HepG2 (cell line): ENCODE measurements around the gene ASTN1. TPM values are rescaled to one million over a fixed set of nuclear protein-coding genes. Genes with fewer than 3 reads are reported as not detected.

Source experiments
- ATAC-seq: fragments of 200-7000 bp; cut with Tn5 transposase; 3 replicates; pipeline ENCODE4 v1.9.1; 2020; ENCODE audit warnings: mild to moderate bottlenecking, moderate library complexity
- BruUV-seq: library from RNA; stranded (reverse); fragments of 400-500 nt; replicated peaks from 2 replicates; lab custom pipeline; 2021; lab: Mats Ljungman, UMichigan
- CTCF ChIA-PET: fragments of 300-600 bp; formaldehyde crosslinking; extraction: SDS; loops from one replicate; lab custom pipeline; 2021; ENCODE audit warnings: low total read pairs, inconsistent platforms, low intra/inter-chr PET ratio; lab: Yijun Ruan, JAX
- POLR2A ChIA-PET: fragments of 350-600 bp; sonication (Branson Sonifier 250); formaldehyde crosslinking; loops from one replicate; lab custom pipeline; 2020; ENCODE audit warnings: antibody characterized with exemption, inconsistent platforms; lab: Yijun Ruan, JAX
- DNase-seq: peaks from one replicate; pipeline ENCODE4 v3.0.0-alpha.2; 2015; ENCODE audit warnings: low spot score
- FAIRE-seq: peaks from 3 replicates; lab custom pipeline; 2011; peaks lifted over from hg19 to GRCh38; lab: Jason Lieb, UNC
- H2AFZ ChIP-seq: one replicate; pipeline ENCODE4 v1.6.1; 2011; ENCODE audit warnings: low read length, inconsistent platforms
- H3K27ac ChIP-seq: fragments of 300-600 bp; 3 replicates; pipeline ENCODE4 v1.8.0; 2011; ENCODE audit warnings: mixed run types, mild to moderate bottlenecking, mixed read lengths, low read length, inconsistent platforms; ENCODE audit not compliant: insufficient read depth; ENCODE audit errors: extremely low read length
- H3K27me3 ChIP-seq, 2 experiments: fragments of 200-600 bp in 1 of 2; 2 replicates in 1 of 2; 3 replicates in 1 of 2; pipeline versions ENCODE4 v1.6.0 to v1.8.0; 2011; ENCODE audit warnings: low read length in 2 of 2, mild to moderate bottlenecking in 2 of 2, moderate library complexity in 2 of 2, inconsistent platforms in 1 of 2; ENCODE audit not compliant: insufficient read depth in 2 of 2, control insufficient read depth in 1 of 2
- H3K36me3 ChIP-seq, 2 experiments: fragments of 200-600 bp in 1 of 2; replicated peaks in 1 of 2; 2 replicates in 1 of 2; 3 replicates in 1 of 2; pipeline versions ENCODE4 v1.5.1 to v1.8.0; 2011; ENCODE audit warnings: low read length in 2 of 2, inconsistent platforms in 1 of 2; ENCODE audit not compliant: insufficient read depth in 2 of 2, control insufficient read depth in 1 of 2
- H3K4me1 ChIP-seq: 2 replicates; pipeline ENCODE4 v1.5.1; 2012; ENCODE audit warnings: low read length, inconsistent platforms; ENCODE audit not compliant: insufficient read depth
- H3K4me2 ChIP-seq: 2 replicates; pipeline ENCODE4 v1.6.0; 2011; ENCODE audit warnings: low read depth, low read length, inconsistent platforms
- H3K4me3 ChIP-seq, 3 experiments: fragments of 200-600 bp in 1 of 3; sonication (generic), shearing (Covaris generic) in 1 of 3; replicated peaks in 1 of 3; 2 replicates each; pipeline ENCODE4 v1.5.1; 2011 to 2016; ENCODE audit warnings: low read length in 3 of 3, inconsistent platforms in 2 of 3, low read depth in 2 of 3, mild to moderate bottlenecking in 2 of 3, control low read depth in 1 of 3, mixed read lengths in 1 of 3; ENCODE audit not compliant: insufficient read depth in 1 of 3
- H3K79me2 ChIP-seq: one replicate; pipeline ENCODE4 v1.6.1; 2011; ENCODE audit warnings: low read length, inconsistent platforms; ENCODE audit not compliant: insufficient read depth
- H3K9ac ChIP-seq: 2 replicates; pipeline ENCODE4 v1.6.0; 2011; ENCODE audit warnings: mild to moderate bottlenecking, low read depth, low read length, inconsistent platforms; ENCODE audit not compliant: insufficient read depth
- H3K9me3 ChIP-seq: 2 replicates; pipeline ENCODE4 v1.5.1; 2012; ENCODE audit warnings: mild to moderate bottlenecking, low read length
- H4K20me1 ChIP-seq: 2 replicates; pipeline ENCODE4 v1.6.0; 2011; ENCODE audit warnings: inconsistent platforms, mild to moderate bottlenecking, low read length, moderate library complexity; ENCODE audit not compliant: insufficient read depth
- GPN1 ChIP-seq: sonication (generic); formaldehyde crosslinking; IDR thresholded peaks from 2 replicates; pipeline ENCODE4 v1.5.1; 2020; ENCODE audit warnings: missing genetic modification reagents, borderline replicate concordance
- MED1 ChIP-seq: sonication (generic); formaldehyde crosslinking; IDR thresholded peaks from 2 replicates; pipeline ENCODE4 v1.4.0; 2020; ENCODE audit warnings: missing genetic modification reagents
- RXRB ChIP-seq: IDR thresholded peaks from 2 replicates; pipeline ENCODE4 v1.6.1; 2016; ENCODE audit warnings: borderline replicate concordance, missing genetic modification reagents, missing compliant biosample characterization
- ZNF484 ChIP-seq: sonication (generic); formaldehyde crosslinking; IDR thresholded peaks from 2 replicates; pipeline ENCODE4 v1.5.1; 2020; ENCODE audit warnings: mild to moderate bottlenecking, low read depth, missing genetic modification reagents, borderline replicate concordance
- WGBS: methylation state at CpG from one replicate; pipeline ENCODE4 v1.1.6; 2017; ENCODE audit warnings: low lambda C conversion rate; 5-methylcytosine and 5-hydroxymethylcytosine counted together
- in situ Hi-C: cut with HindIII; loops from 2 replicates; pipeline ENCODE4 v1.10.0; 2017; ENCODE audit warnings: low pct_unique_long_range_greater_than_20kb; ENCODE audit not compliant: extremely low pct_ligation_motif_present
- intact Hi-C: fragments of 100-400 bp; cut with micrococcal nuclease; formaldehyde crosslinking; loops from one replicate; pipeline ENCODE4 v1.10.0; 2022; ENCODE audit not compliant: unreplicated experiment
- polyA plus RNA-seq, 8 experiments: library from polyadenylated mRNA; depleted of rRNA in 3 of 8; stranded (reverse) in 7 of 8; unstranded in 1 of 8; fragments of >200 nt; fragmentation: Illumina TruSeq in 4 of 8; extraction: Trizol in 4 of 8; gene quantifications; 2 replicates each; pipeline versions ENCODE4 v1.2.1 to v1.2.3, GENCODE V29; 2011 to 2016; ENCODE audit warnings: low read depth in 4 of 8, missing spikeins in 1 of 8, mixed read lengths in 1 of 8; ENCODE audit not compliant: insufficient read depth in 1 of 8
- total RNA-seq, 5 experiments: library from RNA; depleted of rRNA; stranded (reverse); fragments of >200 nt; fragmentation: Illumina TruSeq; extraction: Trizol; gene quantifications; 2 replicates each; pipeline ENCODE4 v1.2.3, GENCODE V29; 2016; ENCODE audit warnings: low read depth in 1 of 5
- TF ChIP-seq, protein P1 (sequence below): sonication (generic); formaldehyde crosslinking; IDR thresholded peaks from 2 replicates; pipeline ENCODE4 v1.4.0; 2020; ENCODE audit warnings: missing genetic modification reagents, mild to moderate bottlenecking, borderline replicate concordance

ASTN1 gene
- total and polyA plus RNA-seq, 2 of the 13 experiments (the other 11 are each of a cell fraction or from before 2014, with no cell fraction given): not detected

DNA sequence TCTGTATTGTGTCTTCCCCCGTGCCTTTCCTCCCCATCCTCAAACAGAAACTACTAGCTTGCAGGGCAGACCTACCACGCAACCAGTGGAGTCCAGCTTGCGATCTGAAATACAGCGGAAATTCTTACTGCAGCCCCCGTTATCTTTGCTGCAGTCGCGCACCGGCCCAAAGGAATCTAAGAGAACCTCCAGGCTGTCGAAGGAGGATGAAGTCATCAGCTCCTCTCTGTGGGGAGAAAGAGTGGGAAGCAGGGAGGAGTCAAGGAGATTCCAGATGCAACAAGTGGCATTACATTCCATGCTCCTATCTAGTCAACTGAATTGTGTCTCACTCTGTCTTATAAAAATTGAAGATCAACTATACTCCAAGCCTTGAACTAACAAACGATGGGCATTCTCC, 206.9 kb downstream of the ASTN1 start:
- CTCF ChIA-PET: no interaction called here
- no peak for TF ChIP-seq RXRB (CRISPR knock-in tag)
- no peak for TF ChIP-seq MED1 (CRISPR knock-in tag)
- TF ChIP-seq GPN1 (CRISPR knock-in tag): no peak
- Histone ChIP-seq H3K27me3 (no peaks in the 10 kb centered on the region), H3K4me2 (no peak overlapping the region), H3K27ac (no peak overlapping the region), H3K36me3 (no peaks in the 10 kb centered on the region), H3K9ac (no peak overlapping the region), H3K79me2 (no peaks in the 10 kb centered on the region), H3K4me1 (no peaks in the 10 kb centered on the region), H2AFZ (no peak overlapping the region), H3K9me3 (no peaks in the 10 kb centered on the region), H4K20me1 (no peaks in the 10 kb centered on the region), H3K4me3 (no peak overlapping the region)
- POLR2A ChIA-PET: no interaction called here
- in situ Hi-C loops: no loop called here
- FAIRE-seq (no peak), ATAC-seq (no peak), DNase-seq (no peak)
- BruUV-seq: no TSS peak
- intact Hi-C loops: no loop called here
- WGBS: 55% methylated on average over 10 of the region's 10 CpGs

DNA sequence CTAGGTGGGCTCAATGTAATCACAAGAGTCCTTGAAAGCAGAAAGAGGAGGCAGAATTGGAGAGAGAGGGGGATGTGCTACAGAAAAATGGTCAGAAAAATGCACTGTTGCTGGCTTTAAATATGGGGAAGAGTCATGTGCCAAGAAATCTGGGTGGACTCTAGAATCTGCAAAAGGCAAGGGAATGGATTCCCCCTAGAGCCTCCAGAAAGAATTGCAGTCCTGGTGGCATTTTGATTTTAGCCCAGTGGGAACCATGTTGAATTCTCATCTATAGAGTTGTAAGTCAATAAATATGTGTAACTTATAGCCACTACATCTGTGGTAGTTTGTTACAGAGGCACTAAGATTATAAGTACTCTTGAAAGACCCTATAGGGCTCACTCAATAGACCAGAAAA, 210.3 kb downstream of the ASTN1 start:
- H3K79me2 ChIP-seq: no peaks in the 10 kb centered on the region
- H3K36me3 ChIP-seq: no peaks in the 10 kb centered on the region
- no peaks in the 10 kb centered on the region for H4K20me1 ChIP-seq
- in situ Hi-C loops (no loop called here), intact Hi-C loops (no loop called here)
- TF ChIP-seq, protein P1, sequence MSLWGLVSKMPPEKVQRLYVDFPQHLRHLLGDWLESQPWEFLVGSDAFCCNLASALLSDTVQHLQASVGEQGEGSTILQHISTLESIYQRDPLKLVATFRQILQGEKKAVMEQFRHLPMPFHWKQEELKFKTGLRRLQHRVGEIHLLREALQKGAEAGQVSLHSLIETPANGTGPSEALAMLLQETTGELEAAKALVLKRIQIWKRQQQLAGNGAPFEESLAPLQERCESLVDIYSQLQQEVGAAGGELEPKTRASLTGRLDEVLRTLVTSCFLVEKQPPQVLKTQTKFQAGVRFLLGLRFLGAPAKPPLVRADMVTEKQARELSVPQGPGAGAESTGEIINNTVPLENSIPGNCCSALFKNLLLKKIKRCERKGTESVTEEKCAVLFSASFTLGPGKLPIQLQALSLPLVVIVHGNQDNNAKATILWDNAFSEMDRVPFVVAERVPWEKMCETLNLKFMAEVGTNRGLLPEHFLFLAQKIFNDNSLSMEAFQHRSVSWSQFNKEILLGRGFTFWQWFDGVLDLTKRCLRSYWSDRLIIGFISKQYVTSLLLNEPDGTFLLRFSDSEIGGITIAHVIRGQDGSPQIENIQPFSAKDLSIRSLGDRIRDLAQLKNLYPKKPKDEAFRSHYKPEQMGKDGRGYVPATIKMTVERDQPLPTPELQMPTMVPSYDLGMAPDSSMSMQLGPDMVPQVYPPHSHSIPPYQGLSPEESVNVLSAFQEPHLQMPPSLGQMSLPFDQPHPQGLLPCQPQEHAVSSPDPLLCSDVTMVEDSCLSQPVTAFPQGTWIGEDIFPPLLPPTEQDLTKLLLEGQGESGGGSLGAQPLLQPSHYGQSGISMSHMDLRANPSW (CRISPR knock-in tag): no peak
- TF ChIP-seq ZNF484: no peak
- ChIA-PET POLR2A (no interaction called here), CTCF (no interaction called here)
- BruUV-seq: no TSS peak
- no peak overlapping the region for H3K27ac ChIP-seq
- FAIRE-seq (no peak), DNase-seq (no peak), ATAC-seq (0 out of 3 replicates have a peak, but pooled peaks have one; percentile 31)
- no peak overlapping the region for H2AFZ ChIP-seq
- H3K4me2 ChIP-seq: no peak overlapping the region
- no peak overlapping the region for H3K4me3 ChIP-seq
- no peaks in the 10 kb centered on the region; a peak in 1 of 5 replicates for H3K27me3 ChIP-seq
- no peaks in the 10 kb centered on the region for H3K9me3 ChIP-seq
- no peaks in the 10 kb centered on the region for H3K4me1 ChIP-seq
- H3K9ac ChIP-seq: no peak overlapping the region
